GM21360 (cell line): ENCODE data around the gene BLTP2.
"Not testable (repeated sequence)": the region's sequence is repeated elsewhere in the genome, so short reads cannot be mapped to it uniquely, and the experiment has no call there.

Experiments
- ATAC-seq: cut with Tn5 transposase; IDR thresholded peaks from one replicate; pipeline ENCODE4 v1.9.1; 2021; ENCODE audit warnings: mild to moderate bottlenecking, moderate library complexity; ENCODE audit not compliant: unreplicated experiment

BLTP2 gene

GRCh38 chr17:28644787-28645575 is at the start of gene BLTP2:
TSS of gene BLTP2 (minus strand) at chr17:28645158. CDS start at chr17:28645056, 102 bp downstream.
- peak; percentile 88 for ATAC-seq

- no peak for ATAC-seq
Measured at GRCh38 chr17:28693869-28694268, 48.9 kb upstream of the BLTP2 start.

- no peak for ATAC-seq
Measured at GRCh38 chr17:28689011-28689410, 44.1 kb upstream of the BLTP2 start.

- no peak for ATAC-seq
Measured at GRCh38 chr17:28688481-28688880, 43.5 kb upstream of the BLTP2 start.

- ATAC-seq: no peak
Measured at GRCh38 chr17:28686296-28686695, 41.3 kb upstream of the BLTP2 start.

GRCh38 chr17:28685366-28685765 is 40.4 kb upstream of the BLTP2 start:
- no peak for ATAC-seq

- ATAC-seq: no peak
Measured at GRCh38 chr17:28684963-28685362, 40.0 kb upstream of the BLTP2 start.

GRCh38 chr17:28682655-28683054 is 37.7 kb upstream of the BLTP2 start:
- ATAC-seq: no peak

GRCh38 chr17:28675980-28676379 is 31.0 kb upstream of the BLTP2 start:
- ATAC-seq: no peak

- ATAC-seq: no peak
Measured at GRCh38 chr17:28675490-28675889, 30.5 kb upstream of the BLTP2 start.

- ATAC-seq: no peak
Measured at GRCh38 chr17:28669918-28670317, 25.0 kb upstream of the BLTP2 start.

- no peak for ATAC-seq
Measured at GRCh38 chr17:28667870-28668269, 22.9 kb upstream of the BLTP2 start.

- no peak for ATAC-seq
Measured at GRCh38 chr17:28665994-28666393, 21.0 kb upstream of the BLTP2 start.

GRCh38 chr17:28663723-28664122 is 18.8 kb upstream of the BLTP2 start:
- no peak for ATAC-seq

GRCh38 chr17:28662527-28662829 is 17.5 kb upstream of the BLTP2 start:
- ATAC-seq: no peak

- peak; percentile 80 for ATAC-seq
Measured at GRCh38 chr17:28661635-28662526, 16.9 kb upstream of the BLTP2 start, which contains the start of the genes SDF2 and SUPT6H. TSS of gene SDF2 (minus strand) at chr17:28661906. CDS start at chr17:28661876, 30 bp downstream. TSS of gene SUPT6H (plus strand) at chr17:28662205. CDS start at chr17:28673402, 11,197 bp downstream.

- not testable (repeated sequence) for ATAC-seq
Measured at GRCh38 chr17:28659497-28659881, 14.5 kb upstream of the BLTP2 start.

GRCh38 chr17:28658766-28659496 is 14.0 kb upstream of the BLTP2 start:
- not testable (repeated sequence) for ATAC-seq

GRCh38 chr17:28658342-28658741 is 13.4 kb upstream of the BLTP2 start:
- not testable (repeated sequence) for ATAC-seq

- ATAC-seq: no peak
Measured at GRCh38 chr17:28657756-28658155, 12.8 kb upstream of the BLTP2 start.

GRCh38 chr17:28655160-28655559 is 10.2 kb upstream of the BLTP2 start:
- ATAC-seq: no peak
